ENCODE measurements around the gene PTPRN2. TPM values are rescaled to one million over a fixed set of nuclear protein-coding genes. Genes with fewer than 3 reads are reported as not detected.

The PTPRN2 gene
- total and polyA plus RNA-seq, 9 of the 15 experiments (the other 6 are each of a cell fraction or from before 2014, with no cell fraction given): not detected

DNA sequence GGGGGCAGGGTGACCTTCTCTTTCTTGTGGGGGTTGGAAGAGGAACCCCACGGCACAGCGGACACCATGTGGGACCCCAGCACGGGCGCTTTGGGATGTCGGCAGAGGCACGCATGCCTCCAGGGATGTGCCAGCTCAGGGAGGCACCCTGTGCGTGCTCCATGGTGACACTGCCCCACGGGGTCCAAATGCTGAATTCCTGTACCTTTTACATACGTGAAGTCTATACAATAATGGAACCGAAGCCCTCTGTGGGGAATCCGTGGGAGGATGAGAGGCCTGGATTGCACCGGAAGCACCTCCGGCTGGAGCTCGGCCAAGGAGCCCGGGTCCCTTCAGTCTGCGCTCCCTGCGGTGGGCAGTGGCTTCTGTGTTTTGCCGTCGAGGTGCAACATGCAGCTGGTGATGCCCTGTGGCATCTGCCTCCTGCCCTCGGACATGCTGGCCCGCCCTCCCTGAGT is 726.6 kb downstream of the PTPRN2 start:
- FAIRE-seq: no peak
- in situ Hi-C loops (cut with MboI): no loop called here
- peaks cover 26% of the 10 kb centered on the region for H4K20me1 ChIP-seq (replicated peaks; ENCODE audit: control insufficient read depth, insufficient read depth, low read length)
- no peak overlapping the region for H3K9ac ChIP-seq (ENCODE audit: insufficient read depth in 1 of 2, low read depth in 2 of 2, low read length in 2 of 2)
- intact Hi-C loops (cut with micrococcal nuclease): no loop called here
- ATAC-seq: no peak
- no peaks in the 10 kb centered on the region for H3K4me1 ChIP-seq (replicated peaks in 1 of 2; ENCODE audit: control insufficient read depth in 2 of 2, insufficient read depth in 2 of 2, low read length in 2 of 2)
- DNase-seq (ENCODE audit: extremely low read depth in 1 of 4, low spot score in 3 of 4): no peak
- no peaks in the 10 kb centered on the region for H3K79me2 ChIP-seq (ENCODE audit: control insufficient read depth, insufficient read depth, low read length)
- no peak overlapping the region for H3K4me3 ChIP-seq
- no peaks in the 10 kb centered on the region for H3K9me3 ChIP-seq (replicated peaks; ENCODE audit: control insufficient read depth, insufficient read depth, low read depth, low read length)
- ChIA-PET CTCF (ENCODE audit: low intra/inter-chr PET ratio) (no interaction called here), POLR2A (interaction anchor here (0.7 to 1.2 kb wide), 2 partner anchors 9 to 11 kb away, joined by 3 to 5 read pairs; no protein-coding TSS in a partner anchor)
- no peak overlapping the region for H3K4me2 ChIP-seq (ENCODE audit: insufficient read depth, low read length)
- no TSS peak for BruUV-seq (replicated peaks)
- H3K9me1 ChIP-seq (ENCODE audit: control insufficient read depth, insufficient read depth, low read length): no peaks in the 10 kb centered on the region
- no peak overlapping the region for H3K27ac ChIP-seq (ENCODE audit: extremely low read depth, low read depth, low read length)
- peaks cover 62 to 71% of the 10 kb centered on the region in 2 experiments for H3K27me3 ChIP-seq (ENCODE audit: control insufficient read depth in 2 of 2, insufficient read depth in 2 of 2, low read length in 2 of 2)
- 3% methylated on average over 21 of the region's 21 CpGs for WGBS (ENCODE audit: insufficient coverage, low coverage, missing lambda C conversion rate)
- no peak overlapping the region for H2AFZ ChIP-seq (ENCODE audit: low read depth, low read length)
- no peaks in the 10 kb centered on the region for H3K36me3 ChIP-seq (ENCODE audit: control insufficient read depth, insufficient read depth, low read length)
- TF ChIP-seq CREM (IDR thresholded peaks at IDR 0.05; ENCODE audit: low read depth) (no peak), MECOM (CRISPR knock-in tag; IDR thresholded peaks at IDR 0.05) (no peak), SRSF7 (optimal IDR thresholded peaks at IDR 0.05; ENCODE audit: low read depth, low read length) (no peak), TAF9B (IDR thresholded peaks at IDR 0.05; ENCODE audit: partially characterized antibody) (no peak), TCF7 (IDR thresholded peaks at IDR 0.05; ENCODE audit: borderline replicate concordance) (no peak), EP400 (IDR thresholded peaks at IDR 0.05) (no peak), TSC22D4 (tag; IDR thresholded peaks at IDR 0.05) (no peak), CBFA2T3 (IDR thresholded peaks at IDR 0.05) (no peak), ZNF311 (CRISPR knock-in tag; IDR thresholded peaks at IDR 0.05) (no peak)
- TF ChIP-seq, protein P1, sequence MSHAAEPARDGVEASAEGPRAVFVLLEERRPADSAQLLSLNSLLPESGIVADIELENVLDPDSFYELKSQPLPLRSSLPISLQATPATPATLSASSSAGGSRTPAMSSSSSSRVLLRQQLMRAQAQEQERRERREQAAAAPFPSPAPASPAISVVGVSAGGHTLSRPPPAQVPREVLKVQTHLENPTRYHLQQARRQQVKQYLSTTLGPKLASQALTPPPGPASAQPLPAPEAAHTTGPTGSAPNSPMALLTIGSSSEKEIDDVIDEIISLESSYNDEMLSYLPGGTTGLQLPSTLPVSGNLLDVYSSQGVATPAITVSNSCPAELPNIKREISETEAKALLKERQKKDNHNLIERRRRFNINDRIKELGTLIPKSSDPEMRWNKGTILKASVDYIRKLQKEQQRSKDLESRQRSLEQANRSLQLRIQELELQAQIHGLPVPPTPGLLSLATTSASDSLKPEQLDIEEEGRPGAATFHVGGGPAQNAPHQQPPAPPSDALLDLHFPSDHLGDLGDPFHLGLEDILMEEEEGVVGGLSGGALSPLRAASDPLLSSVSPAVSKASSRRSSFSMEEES (CRISPR knock-in tag; IDR thresholded peaks at IDR 0.05): no peak
- TF ChIP-seq, protein P2, sequence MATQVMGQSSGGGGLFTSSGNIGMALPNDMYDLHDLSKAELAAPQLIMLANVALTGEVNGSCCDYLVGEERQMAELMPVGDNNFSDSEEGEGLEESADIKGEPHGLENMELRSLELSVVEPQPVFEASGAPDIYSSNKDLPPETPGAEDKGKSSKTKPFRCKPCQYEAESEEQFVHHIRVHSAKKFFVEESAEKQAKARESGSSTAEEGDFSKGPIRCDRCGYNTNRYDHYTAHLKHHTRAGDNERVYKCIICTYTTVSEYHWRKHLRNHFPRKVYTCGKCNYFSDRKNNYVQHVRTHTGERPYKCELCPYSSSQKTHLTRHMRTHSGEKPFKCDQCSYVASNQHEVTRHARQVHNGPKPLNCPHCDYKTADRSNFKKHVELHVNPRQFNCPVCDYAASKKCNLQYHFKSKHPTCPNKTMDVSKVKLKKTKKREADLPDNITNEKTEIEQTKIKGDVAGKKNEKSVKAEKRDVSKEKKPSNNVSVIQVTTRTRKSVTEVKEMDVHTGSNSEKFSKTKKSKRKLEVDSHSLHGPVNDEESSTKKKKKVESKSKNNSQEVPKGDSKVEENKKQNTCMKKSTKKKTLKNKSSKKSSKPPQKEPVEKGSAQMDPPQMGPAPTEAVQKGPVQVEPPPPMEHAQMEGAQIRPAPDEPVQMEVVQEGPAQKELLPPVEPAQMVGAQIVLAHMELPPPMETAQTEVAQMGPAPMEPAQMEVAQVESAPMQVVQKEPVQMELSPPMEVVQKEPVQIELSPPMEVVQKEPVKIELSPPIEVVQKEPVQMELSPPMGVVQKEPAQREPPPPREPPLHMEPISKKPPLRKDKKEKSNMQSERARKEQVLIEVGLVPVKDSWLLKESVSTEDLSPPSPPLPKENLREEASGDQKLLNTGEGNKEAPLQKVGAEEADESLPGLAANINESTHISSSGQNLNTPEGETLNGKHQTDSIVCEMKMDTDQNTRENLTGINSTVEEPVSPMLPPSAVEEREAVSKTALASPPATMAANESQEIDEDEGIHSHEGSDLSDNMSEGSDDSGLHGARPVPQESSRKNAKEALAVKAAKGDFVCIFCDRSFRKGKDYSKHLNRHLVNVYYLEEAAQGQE (IDR thresholded peaks at IDR 0.05; ENCODE audit: borderline replicate concordance): no peak
- TF ChIP-seq, protein P2 (CRISPR knock-in tag; IDR thresholded peaks at IDR 0.05; ENCODE audit: low read depth): no peak
